Loucy (cell line): ENCODE results near the gene RTEL1.

Source experiments
- EZH2phosphoT487 ChIP-seq: fragments of 200-600 bp; IDR thresholded peaks from 2 replicates; pipeline ENCODE4 v1.6.1; 2018; ENCODE audit warnings: antibody characterized with exemption, mild to moderate bottlenecking, moderate library complexity, borderline replicate concordance
- TF ChIP-seq, protein P1 (sequence below): fragments of 200-600 bp; sonication (generic); conservative IDR thresholded peaks from 2 replicates; pipeline ENCODE4 v1.5.1; 2014; ENCODE audit warnings: mild to moderate bottlenecking, antibody characterized with exemption, low read length

DNA sequence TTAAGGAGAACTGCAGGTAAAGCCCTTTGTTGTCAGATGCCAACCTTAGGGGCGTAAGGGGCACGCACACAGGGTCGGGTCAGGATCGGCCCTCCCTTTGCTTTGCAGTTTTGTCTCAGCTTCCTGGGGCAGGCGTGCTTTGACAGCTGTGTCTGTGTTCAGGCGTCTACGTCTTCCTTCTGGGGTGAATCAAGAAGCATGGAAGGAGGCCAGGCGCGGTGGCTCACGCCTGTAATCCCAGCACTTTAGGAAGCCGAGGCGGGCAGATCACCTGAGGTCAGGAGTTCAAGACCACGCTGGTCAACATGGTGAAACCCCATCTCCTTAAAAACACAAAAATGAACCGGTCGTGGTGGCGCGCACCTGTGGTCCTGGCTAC, 51.0 kb downstream of the RTEL1 start:
- TF ChIP-seq, protein P1, sequence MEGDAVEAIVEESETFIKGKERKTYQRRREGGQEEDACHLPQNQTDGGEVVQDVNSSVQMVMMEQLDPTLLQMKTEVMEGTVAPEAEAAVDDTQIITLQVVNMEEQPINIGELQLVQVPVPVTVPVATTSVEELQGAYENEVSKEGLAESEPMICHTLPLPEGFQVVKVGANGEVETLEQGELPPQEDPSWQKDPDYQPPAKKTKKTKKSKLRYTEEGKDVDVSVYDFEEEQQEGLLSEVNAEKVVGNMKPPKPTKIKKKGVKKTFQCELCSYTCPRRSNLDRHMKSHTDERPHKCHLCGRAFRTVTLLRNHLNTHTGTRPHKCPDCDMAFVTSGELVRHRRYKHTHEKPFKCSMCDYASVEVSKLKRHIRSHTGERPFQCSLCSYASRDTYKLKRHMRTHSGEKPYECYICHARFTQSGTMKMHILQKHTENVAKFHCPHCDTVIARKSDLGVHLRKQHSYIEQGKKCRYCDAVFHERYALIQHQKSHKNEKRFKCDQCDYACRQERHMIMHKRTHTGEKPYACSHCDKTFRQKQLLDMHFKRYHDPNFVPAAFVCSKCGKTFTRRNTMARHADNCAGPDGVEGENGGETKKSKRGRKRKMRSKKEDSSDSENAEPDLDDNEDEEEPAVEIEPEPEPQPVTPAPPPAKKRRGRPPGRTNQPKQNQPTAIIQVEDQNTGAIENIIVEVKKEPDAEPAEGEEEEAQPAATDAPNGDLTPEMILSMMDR, result no peak
- no peak for TF ChIP-seq EZH2phosphoT487
